Fibroblast of pulmonary artery (primary cell): ENCODE measurements around the gene CHMP4A.
"Not testable (repeated sequence)": the region's sequence is repeated elsewhere in the genome, so short reads cannot be mapped to it uniquely, and the experiment has no call there.

ENCODE experiments used
- DNase-seq: peaks from one replicate; pipeline ENCODE4 v3.0.0-alpha.2; 2010; ENCODE audit warnings: low read depth
- H3K4me3 ChIP-seq: replicated peaks from 2 replicates; pipeline ENCODE4 v1.5.1; 2011; ENCODE audit warnings: low read depth, mild to moderate bottlenecking, control low read depth, low read length, moderate library complexity
- CTCF ChIP-seq: IDR thresholded peaks from 2 replicates; pipeline ENCODE4 v1.5.1; 2011; ENCODE audit warnings: mild to moderate bottlenecking, control low read depth, low read length, inconsistent platforms; ENCODE audit errors: missing control alignments

The CHMP4A gene

GRCh38 chr14:24246765-24247212 lies 33.5 kb upstream of the CHMP4A start:
- no peak for DNase-seq
- H3K4me3 ChIP-seq = no peak overlapping the region
- TF ChIP-seq CTCF = no peak

GRCh38 chr14:24245350-24245749 lies 32.1 kb upstream of the CHMP4A start:
- not testable (repeated sequence) for DNase-seq, H3K4me3 ChIP-seq

- H3K4me3 ChIP-seq = peak overlapping the region; percentile 86
- TF ChIP-seq CTCF = no peak
- no peak for DNase-seq
These were observed 30.1 kb upstream of the CHMP4A start for GRCh38 chr14:24243336-24243836.

GRCh38 chr14:24241829-24242443 lies 28.6 kb upstream of the CHMP4A start:
- H3K4me3 ChIP-seq = peak overlapping the region; percentile 86
- DNase-seq = peak; percentile 89

GRCh38 chr14:24240110-24240918 lies 27.0 kb upstream of the CHMP4A start:
- no peak for TF ChIP-seq CTCF
- H3K4me3 ChIP-seq = no peak overlapping the region

More at GRCh38 chr14:24241829-24242443, 28.6 kb upstream of the CHMP4A start:
- peak; percentile 37 for TF ChIP-seq CTCF

GRCh38 chr14:24238527-24239037 lies 25.3 kb upstream of the CHMP4A start:
- no peak for TF ChIP-seq CTCF

More at GRCh38 chr14:24240110-24240918, 27.0 kb upstream of the CHMP4A start:
- DNase-seq = no peak

GRCh38 chr14:24238123-24238522 lies 24.8 kb upstream of the CHMP4A start:
- H3K4me3 ChIP-seq = no peak overlapping the region
- TF ChIP-seq CTCF = no peak
- no peak for DNase-seq

More at GRCh38 chr14:24238527-24239037, 25.3 kb upstream of the CHMP4A start:
- DNase-seq = no peak
- no peak overlapping the region for H3K4me3 ChIP-seq
